Measurements from ENCODE around the gene PARP14.
"Not testable (repeated sequence)": the region's sequence is repeated elsewhere in the genome, so short reads cannot be mapped to it uniquely, and the experiment has no call there.

The PARP14 gene

DNA sequence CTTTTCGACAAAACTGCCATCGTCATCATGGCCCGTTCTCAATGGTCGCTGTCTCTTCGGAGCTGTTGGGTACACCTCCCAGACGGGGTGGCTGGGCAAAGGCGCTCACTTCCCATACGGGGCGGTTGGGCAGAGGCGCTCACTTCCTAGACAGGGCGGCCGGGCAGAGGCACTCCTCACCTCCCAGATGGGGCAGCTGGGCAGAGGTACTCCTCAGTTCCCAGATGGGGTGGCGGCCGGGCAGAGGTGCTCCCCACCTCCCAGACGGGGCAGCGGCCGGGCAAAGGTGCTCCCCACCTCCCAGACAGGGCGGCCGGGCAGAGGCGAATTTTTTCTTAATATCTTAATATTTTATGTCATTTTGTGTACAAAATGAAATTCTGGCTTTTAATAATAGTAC, 44.5 kb downstream of the PARP14 start:
- no peak for DNase-seq

DNA sequence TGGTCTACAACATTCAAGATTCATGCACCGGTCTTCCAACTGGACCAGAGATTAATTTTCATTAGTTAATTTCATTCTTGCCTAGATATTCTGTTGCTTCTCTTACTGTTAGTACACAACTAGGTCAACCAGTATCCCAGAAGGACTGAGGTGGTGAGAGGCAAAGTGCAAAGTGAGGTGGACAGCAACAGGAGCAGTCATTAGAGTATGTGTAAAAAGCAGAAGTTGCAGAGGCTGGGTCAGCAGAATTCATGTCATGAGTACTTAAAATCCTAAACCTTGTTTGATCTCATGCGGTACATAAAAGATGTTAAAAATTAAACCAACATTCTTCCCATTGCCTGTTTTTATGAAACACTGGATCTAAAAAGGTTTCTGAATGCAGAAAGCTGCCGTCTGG, 46.7 kb downstream of the PARP14 start:
- DNase-seq = no peak

DNA sequence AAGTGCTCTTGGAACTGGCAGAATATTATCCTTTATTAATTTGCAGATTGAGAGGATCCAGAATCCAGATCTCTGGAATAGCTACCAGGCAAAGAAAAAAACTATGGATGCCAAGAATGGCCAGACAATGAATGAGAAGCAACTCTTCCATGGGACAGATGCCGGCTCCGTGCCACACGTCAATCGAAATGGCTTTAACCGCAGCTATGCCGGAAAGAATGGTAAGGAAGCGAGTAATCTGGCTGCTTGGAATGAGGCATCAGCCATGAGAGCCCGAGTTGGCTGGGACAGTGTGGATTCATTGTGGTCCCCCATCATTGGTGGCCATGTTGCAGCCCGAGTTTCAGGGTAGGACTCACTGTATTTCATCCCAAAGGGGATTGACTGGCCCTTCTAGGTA, 47.1 kb downstream of the PARP14 start:
- DNase-seq = no peak

DNA sequence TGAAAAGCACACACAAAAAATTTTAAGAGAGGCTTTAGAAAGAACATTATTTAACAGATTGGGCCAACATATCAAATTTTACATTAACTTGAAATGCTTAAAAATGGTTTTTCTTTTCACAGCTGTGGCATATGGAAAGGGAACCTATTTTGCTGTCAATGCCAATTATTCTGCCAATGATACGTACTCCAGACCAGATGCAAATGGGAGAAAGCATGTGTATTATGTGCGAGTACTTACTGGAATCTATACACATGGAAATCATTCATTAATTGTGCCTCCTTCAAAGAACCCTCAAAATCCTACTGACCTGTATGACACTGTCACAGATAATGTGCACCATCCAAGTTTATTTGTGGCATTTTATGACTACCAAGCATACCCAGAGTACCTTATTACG, 47.5 kb downstream of the PARP14 start:
- DNase-seq = no peak

DNA sequence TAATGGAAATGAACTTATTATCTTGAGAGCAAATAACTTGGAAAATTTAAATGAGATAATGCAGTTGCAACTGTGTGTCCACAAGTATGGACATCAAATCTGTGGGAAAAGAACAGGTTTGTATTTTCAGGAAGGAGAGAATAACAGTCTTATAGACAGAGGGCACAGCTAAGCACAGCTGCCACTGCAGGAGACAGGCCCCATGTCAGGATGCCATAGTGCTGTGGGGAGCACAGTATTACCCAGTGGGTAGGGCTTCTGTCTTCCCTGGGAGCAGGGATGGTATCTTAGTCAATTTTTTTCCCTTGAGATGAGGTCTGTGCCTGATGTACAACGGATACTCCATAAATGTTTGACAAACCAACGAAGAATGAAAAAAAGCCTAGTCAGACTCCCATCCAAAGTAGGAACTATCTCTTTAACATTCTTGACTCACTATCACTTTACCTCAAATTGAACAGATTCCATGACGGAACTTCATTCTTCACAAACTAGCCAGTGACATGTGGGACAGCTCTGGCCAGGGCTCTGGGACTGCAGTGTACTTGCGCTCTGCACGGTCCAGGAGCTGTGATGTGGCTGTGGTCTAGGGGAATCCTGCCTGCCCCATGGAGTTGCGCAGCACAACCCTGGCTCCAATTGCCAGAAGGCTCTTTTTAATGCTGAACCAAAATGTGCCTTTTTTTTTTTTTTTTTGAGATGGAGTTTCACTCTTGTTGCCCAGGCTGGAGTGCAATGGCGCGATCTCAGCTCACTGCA, 48.3 kb downstream of the PARP14 start:
- DNase-seq = no peak

DNA sequence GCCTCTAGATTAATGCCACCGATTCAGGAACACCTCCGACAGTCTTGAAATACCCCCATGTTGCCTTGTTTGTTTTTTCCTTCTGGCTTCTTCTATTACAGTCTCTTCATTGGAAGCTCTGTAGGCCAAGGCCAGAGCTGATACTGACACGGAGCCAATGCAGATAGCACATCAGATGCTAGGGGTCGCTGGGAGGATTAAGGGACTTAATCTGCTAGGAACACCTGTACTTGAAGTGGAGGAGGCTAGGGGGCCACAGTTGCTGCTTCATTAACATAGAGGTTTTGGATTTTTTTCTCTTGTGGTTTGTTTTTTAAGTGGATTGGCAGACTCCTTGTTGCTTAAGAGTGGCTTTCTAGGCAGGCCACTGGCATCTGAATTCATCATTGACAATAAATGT, 49.6 kb downstream of the PARP14 start:
- no peak for DNase-seq

DNA sequence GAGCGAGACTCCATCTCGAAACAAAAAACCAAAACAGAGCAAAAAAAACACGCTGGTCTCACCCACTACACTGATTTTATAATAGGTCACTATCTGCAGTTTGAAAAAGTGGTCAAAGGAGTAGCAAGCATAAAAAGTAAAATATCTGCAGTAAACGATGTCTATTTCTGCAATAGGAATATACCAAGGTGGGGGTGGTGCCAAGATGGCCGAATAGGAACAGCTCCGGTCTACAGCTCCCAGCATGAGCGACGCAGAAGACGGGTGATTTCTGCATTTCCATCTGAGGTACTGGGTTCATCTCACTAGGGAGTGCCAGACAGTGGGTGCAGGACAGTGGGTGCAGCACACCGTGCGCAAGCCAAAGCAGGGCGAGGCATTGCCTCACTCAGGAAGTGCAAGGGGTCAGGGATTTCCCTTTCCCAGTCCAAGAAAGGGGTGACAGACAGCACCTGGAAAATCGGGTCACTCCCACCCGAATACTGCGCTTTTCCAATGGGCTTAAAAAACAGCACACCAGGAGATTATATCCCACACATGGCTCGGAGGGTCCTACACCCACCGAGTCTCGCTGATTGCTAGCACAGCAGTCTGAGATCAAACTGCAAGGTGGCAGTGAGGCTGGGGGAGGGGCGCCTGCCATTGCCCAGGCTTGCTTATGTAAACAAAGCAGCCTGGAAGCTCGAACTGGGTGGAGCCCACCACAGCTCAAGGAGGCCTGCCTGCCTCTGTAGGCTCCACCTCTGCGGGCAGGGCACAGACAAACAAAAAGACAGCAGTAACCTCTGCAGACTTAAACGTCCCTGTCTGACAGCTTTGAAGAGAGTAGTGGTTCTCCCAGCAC, 52.3 kb downstream of the PARP14 start:
- not testable (repeated sequence) for DNase-seq

DNA sequence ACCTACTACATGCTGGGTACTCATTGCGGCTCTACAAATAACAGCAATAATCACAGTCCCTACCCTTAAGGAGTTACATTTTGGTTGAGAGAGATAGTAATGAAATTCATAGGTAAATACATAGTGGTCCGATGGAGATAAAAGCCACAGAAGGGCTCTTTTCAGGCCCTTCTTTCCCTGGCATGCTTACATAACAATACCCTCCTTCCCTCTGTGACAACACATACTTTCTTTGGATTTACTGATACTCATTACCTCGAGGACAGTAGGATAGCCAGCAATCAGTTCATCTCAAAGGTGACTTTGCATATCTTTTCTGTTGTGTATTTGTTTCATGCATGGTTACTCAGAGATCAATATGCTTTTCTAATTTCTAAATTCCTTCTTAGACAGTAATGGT, 58.5 kb downstream of the PARP14 start:
- DNase-seq = no peak

DNA sequence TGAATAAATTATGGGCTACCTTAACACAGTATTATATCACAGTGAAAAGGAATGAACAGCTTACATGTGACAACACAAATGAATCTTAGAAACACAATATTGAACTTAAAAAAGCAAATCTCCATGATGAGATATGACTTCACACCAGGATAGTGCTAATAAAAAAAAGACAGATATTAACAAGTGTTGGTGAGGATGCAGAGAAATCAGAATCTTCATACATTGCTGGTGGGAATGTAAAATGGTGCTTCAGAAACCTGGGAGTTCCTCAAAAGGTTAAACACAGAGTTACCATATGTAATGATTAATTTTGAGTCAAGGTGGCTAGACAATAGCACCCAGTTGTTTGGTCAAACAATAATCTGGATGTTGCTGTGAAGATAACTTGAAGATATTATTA, 61.6 kb downstream of the PARP14 start:
- DNase-seq = no peak

DNA sequence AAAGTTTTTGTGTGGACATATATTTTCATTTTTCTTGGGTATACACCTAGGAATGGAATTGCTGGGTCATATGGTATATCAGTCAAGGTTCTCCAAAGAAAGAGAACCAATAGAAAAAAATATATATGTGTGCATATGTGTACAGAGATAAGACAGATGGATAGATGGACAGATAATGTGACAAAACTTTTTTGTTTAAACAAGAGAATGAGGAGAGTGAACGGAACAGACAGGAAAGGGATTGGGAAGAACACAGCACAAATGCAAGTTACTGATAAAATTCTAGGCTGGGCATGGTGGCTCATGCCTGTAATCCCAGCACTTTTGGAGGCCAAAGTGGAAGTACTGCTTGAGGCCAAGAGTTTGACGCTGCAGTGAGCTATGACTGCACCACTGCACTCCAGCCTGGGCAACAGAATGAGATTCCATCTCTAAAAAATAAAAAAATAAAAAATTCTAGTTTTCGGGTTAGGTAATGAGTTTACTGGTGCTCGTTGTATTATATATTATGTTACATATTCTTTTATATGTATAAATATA, 63.0 kb downstream of the PARP14 start:
- DNase-seq = no peak

DNA sequence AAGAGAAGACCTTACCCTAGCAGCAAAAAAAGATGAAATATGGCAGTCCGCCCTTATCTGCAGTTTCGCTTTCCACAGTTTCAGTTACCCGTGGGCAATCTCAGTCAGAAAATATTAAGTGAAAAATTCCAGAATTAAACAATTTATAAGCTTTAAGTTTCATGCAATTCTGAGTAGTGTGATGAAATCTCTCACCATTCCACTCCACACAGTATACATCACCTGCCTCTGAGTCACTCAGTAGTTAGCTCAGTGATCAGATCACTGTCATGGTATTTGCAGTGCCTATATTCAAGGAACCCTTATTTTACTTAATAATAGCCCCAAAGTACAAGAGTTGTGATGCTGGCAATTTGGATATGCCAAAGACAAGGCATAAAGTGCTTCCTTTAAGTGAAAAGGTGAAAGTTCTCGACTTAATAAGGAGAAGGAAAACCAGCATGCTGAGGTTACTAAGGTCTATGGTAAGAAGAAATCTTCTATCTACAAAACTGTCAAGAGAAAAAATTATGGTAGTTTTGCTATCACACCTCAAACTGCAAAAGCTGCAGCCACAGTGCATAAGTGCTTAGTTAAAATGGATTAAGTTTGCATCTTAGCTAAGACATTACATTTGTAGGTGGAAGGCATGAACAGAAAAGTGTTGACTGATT, 64.9 kb downstream of the PARP14 start:
- DNase-seq = no peak

DNA sequence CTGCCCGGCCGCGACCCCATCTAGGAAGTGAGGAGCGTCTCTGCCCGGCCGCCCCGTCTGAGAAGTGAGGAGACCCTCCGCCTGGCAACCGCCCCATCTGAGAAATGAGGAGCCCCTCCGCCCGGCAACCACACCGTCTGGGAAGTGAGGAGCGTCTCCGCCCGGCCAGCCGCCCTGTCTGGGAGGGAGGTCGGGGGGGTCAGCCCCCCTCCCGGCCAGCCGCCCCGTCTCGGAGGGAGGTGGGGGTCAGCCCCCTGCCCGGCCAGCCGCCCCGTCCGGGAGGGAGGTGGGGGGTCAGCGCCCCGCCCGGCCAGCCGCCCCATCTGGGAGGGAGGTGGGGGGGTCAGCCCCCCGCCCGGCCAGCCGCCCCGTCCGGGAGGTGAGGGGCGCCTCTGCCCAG, 66.7 kb downstream of the PARP14 start:
- DNase-seq = not testable (repeated sequence)

DNA sequence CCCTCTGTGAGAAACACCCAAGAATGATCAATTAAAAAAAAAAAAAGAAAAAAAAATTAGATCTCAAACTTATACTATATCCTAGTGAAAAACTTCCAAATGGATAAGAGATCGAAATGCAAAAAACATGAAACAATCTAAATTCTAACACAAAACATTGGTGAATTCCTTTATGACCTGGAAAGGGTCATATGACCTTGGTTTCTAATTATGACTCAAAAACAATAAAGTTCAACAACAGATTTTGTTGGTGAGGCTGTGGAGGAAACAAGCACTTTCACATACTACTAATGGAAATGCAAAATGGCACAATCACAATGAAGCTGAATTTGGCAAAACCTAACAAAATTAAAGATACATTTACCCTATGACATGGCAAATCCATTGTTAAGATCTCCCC, 67.7 kb downstream of the PARP14 start:
- no peak for DNase-seq

DNA sequence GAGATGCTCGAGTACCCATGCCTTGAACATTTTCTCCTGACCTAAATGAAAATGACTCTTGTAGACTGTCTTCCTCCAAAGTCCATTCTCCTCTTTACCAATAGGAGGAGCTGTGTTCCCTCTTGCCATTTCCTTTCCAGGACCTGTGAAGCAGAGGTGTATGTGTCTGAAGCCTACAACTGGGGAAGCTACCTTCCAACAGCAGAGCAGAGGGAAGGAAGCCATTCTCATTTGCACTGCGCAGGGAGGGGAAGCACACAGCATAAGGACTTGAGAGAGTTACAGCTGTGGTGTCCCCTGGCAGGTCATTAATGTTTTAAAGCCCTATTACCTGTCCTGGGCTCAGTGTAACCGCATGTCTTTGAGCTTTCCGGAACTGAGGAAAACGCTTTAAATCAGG, 74.3 kb downstream of the PARP14 start:
- DNase-seq = no peak

DNA sequence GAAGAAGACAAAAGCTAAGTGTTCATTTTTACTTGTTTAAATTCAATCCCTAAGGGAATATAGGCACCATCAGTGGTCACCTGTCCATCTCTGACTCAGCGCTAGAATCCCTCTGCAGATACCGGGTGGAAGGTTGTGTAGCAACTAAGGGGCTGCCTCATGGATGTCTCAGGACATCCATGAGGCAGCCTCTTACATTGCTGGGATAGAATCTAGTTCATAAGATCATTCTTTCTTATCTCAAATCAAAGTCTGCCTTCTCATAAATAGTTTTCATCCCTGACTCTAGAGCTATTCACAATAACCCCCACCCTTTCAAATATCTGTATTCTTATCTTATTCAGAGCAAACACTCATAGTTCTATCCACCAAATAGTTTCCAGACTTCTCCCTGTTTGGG, 74.9 kb downstream of the PARP14 start:
- DNase-seq = no peak

DNA sequence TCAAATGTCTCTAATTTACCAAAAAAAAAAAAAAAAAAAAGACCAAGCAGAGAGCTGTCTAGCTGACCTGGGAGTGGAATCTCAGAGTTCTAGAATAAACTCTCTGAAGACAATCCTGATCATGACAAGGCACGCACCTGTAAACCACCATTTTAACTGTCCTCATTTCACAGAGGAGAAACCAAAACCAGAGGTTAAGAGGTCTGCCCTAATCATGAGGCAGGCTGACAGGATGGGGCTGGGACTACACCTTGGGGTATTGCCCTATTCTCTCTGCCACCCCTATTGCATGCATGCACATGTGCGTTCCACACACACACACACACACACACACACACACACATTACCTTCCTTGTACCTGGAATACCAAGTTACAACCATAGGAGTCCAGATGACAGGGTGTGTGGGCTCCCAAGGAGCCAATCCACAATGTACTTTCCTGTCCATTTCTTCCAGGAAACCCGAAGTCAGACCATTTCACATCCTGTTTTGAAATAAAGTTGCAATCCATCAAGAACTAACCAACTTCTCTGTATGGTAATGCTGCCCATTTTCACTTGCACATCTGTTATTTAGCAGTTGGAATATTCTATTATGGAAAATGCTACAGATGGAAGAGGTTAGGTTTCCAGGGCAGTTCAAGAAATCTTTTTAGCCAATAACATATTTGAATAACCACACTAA, 78.4 kb downstream of the PARP14 start:
- no peak for DNase-seq

DNA sequence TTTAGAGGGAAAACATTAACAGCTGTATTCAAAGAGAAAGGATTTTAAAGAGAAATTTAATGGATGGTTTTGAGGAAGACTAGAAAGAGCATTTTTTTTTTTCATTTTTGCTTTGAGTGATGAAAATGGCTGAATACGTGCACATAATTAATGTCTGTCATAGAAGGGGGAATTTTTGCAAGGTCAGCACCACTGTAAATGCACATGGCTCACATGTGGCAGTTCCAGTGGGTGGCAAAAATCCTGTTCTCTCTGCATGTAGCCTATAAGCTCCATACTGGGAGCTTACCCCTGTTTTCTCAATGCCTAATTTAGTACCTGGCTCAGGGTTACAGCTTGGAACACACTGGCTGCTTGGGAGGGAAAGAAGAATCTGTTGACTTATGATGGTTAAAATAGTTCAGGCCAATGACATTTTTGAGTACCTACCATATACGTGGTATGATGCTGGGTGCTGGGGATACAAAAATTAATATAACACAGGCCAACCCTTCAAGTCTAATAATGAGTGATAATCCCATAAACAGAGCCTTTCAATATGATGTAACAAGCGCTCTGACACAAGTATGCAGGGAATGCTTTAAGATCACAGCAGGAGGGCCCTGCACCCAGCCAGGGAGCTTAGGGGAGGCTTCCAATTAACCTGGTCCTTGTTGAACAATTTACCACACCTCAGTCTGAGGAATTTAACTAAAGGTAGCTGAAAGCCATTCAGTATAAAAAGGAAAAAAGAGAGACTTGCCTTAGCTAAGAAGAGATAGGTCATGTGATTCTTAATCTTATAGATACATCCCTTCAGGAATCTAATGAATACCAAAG, 80.0 kb downstream of the PARP14 start:
- no peak for DNase-seq

DNA sequence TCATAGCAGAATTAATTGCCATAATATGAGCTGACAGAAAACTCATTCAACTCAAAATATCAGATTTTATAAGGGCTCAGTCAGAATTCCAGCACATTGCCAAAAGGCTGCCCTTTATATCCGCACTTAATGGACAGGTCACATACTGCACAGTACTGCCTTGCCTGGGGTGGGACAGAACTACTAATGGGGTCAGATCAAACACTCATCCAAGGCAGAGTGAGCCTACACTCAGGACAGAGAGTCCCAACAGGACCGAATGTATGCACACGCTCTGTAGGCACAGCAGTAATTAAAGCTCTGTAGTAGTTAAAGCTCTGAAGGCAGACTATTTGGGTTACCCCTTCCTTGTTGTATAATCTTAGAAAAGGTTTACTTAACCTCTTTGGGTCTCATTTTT, 85.8 kb downstream of the PARP14 start:
- DNase-seq = no peak

DNA sequence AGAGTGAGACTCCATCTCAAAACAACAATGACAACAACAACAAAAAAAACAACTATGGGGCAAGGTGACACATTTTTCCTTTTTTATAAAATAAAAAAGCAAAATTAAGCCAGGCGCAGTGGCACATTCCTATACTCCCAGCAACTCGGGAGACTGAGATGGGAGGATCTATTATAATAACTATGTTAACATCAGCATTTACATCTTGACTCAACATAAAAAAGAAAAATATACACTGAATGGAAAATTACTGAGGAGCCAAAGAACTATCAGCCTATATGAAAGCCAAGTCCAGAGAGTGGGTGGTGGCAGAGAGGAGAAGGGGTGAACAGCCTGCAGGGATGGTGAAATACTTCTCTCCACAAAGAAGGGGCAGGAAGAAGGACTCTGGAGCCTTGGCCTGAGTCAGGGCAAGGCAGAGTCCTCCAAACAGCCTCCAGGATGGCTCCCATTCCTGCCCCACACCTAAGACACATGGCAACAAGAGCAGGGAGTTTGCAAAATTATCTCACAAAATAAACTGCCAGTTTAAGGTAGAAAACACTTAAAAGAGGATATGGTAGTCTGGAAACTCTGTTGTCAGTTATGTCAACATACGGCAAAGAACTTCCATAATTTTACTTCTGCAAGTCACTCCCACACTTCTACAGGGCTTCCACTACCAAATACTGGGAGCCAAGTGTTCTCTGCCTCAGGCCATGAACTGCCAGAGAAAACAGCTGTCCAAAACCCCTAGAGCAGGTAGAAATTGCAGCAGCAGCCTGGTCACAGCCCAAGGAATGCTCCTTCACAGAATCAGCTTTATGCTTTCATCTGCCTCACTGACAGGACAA, 87.1 kb downstream of the PARP14 start:
- no peak for DNase-seq

DNA sequence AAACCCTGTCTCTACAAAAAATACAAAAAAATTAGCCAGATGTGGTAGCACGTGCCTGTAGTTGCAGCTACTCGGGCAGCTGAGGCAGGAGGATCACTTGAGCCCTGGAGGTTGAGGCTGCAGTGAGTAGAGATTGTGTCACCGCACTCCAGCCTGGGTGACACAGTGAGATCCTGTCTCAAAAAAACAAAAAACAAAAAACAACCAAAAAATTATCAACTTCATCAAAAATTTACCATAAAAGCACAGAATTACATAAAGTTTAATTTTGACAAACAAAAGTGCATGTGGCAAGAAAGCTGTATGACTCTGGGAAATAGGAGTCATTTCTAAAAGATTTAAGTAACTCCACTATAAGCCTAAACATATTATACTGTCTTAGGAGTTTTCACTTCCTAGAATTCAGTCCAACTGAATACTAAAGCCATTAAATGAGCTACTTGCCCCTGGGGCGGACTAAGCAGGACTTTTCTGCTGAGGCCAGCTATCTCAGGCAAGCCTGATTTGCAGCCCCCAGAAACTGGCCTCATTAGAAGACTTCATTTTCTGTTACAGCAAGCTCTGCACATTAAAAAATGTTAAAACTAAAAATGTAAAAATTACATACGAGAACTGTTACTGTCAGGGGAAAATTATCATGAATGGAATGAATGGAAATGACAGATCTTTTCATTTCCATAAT, 90.0 kb downstream of the PARP14 start:
- DNase-seq = no peak

DNA sequence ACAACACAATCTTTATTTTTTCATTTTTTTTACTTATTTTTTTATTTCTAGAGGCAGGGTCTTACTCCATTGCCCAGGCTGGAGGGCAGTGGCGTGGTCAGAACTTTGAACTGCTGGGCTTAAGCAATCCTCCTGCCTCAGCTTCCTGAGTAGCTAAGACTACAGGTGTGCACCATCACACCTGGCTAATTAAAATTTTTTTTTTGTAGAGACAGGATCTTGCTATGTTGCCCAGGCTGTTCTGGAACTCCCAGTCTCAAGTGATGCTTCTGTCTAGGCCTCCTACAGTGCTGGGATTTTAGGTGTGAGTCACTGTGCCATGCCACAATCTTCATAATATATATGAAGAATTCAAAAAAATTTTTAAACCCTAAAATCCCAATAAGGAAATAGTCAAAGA, 92.2 kb downstream of the PARP14 start:
- DNase-seq = no peak
